Memory B cell (primary cell): ENCODE measurements around the gene CDH20.

Experiments used
- ATAC-seq: fragments of 150-1000 bp; cut with Tn5 transposase; 2 replicates; pipeline ENCODE4 v1.10.0; 2021; ENCODE audit warnings: low read depth, mild to moderate bottlenecking, moderate library complexity
- DNase-seq, 2 donors: peaks; one replicate each; pipeline ENCODE4 v3.0.0; 2022; ENCODE audit warnings: low spot score in 2 of 2
- H3K27ac Mint-ChIP-seq: one replicate; pipeline ENCODE4 v1.8.0; 2022; ENCODE audit warnings: mild to moderate bottlenecking, moderate library complexity, mixed read lengths
- H3K27me3 Mint-ChIP-seq: one replicate; pipeline ENCODE4 v1.8.0; 2022; ENCODE audit warnings: mixed read lengths
- H3K36me3 Mint-ChIP-seq: one replicate; pipeline ENCODE4 v1.8.0; 2022; ENCODE audit warnings: mild to moderate bottlenecking, mixed read lengths
- H3K4me1 Mint-ChIP-seq: one replicate; pipeline ENCODE4 v1.8.0; 2022; ENCODE audit warnings: mixed read lengths
- H3K4me3 Mint-ChIP-seq: one replicate; pipeline ENCODE4 v1.8.0; 2022; ENCODE audit warnings: mild to moderate bottlenecking, moderate library complexity, mixed read lengths
- H3K9me3 Mint-ChIP-seq: one replicate; pipeline ENCODE4 v1.8.0; 2022; ENCODE audit warnings: mixed read lengths

CDH20 gene

DNA sequence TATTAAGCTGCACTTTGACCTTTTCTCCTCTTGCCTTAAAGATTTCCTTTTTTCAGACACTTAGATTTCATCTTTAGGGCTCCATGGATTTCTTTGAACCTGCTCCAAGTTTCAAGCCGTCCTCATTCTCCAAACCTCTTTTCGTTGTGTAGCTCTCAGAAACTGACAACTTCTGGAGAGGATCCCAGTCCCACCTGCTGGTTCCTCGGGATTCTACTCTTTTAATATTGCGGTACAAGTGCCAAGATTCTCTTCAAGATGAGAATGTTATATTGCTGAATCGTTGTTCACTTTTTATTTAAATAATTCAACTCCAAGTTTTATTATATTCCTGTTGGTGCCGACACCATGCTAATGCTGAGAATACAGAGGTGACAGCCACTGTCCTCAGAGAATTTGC is 141.1 kb downstream of the CDH20 start:
- no peaks in the 10 kb centered on the region for H3K4me1 Mint-ChIP-seq
- no peak for DNase-seq
- H3K36me3 Mint-ChIP-seq = no peaks in the 10 kb centered on the region
- no peak overlapping the region for H3K27ac Mint-ChIP-seq
- H3K4me3 Mint-ChIP-seq = no peak overlapping the region
- no peaks in the 10 kb centered on the region for H3K9me3 Mint-ChIP-seq
- peaks cover 2% of the 10 kb centered on the region for H3K27me3 Mint-ChIP-seq
- no peak for ATAC-seq

DNA sequence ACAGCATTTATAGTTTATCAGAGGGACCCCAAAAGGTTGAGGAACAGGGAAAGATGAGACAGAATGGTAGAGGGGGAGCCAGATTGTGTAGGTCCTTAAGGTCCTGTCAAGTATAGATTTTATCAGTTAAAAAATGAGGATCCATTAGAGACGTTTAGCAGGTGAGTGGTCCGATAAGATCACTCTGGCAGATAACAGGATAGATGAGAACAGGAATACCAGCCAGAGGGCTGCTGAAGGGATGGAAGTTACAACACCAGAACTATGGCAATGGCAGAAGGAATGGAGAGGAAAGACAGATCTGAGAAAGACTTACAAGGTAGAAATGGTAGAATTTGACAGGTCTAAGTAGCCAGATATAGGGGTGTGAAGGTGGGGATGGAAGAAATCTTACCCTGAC is 141.7 kb downstream of the CDH20 start:
- Mint-ChIP-seq H3K9me3 (no peaks in the 10 kb centered on the region), H3K4me1 (no peaks in the 10 kb centered on the region), H3K27me3 (peaks cover 2% of the 10 kb centered on the region), H3K4me3 (no peak overlapping the region), H3K27ac (no peak overlapping the region), H3K36me3 (no peaks in the 10 kb centered on the region)
- ATAC-seq = no peak
- no peak for DNase-seq

DNA sequence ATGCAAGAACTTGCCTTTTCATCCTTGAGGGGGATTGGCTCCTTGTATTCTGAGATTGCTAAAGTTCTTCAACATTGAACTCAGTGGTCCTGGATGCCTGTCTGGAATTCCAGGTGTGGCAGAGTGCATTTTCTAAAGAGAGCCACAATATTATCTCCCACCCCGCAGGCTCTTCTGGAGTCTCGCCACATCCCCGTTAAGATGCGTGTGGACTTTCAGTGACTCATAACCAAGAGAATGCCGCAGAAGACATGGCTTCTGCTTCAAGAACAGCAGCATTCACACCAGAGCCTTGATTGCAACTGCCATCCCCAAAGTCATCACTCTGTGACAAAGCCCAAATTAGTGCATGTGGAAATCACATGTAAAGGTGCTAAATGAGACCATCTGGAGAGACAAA is 142.7 kb downstream of the CDH20 start:
- ATAC-seq (no peak), DNase-seq (no peak)
- H3K9me3 Mint-ChIP-seq = no peaks in the 10 kb centered on the region
- H3K27ac Mint-ChIP-seq = no peak overlapping the region
- H3K4me1 Mint-ChIP-seq = no peaks in the 10 kb centered on the region
- H3K27me3 Mint-ChIP-seq = peaks cover 2% of the 10 kb centered on the region
- H3K4me3 Mint-ChIP-seq = no peak overlapping the region
- H3K36me3 Mint-ChIP-seq = no peaks in the 10 kb centered on the region

DNA sequence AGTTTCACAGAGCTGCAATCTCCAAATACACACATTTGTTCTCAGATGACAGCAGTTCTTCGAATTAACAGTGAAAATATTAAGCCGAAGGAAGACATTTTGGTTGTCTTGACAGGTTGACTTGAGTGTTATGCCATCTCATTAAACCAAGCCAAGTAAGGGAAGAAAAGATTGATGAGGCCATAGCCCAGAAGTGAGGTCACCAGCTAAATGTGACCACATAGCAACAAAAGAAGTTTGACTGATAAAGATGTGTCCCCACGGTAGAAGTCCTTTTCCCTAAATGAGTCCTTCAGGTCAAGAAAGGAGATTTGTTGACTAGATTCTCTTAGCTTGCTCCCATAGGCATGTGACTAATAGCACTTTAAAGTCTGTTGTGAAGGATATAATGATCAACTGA is 156.1 kb downstream of the CDH20 start:
- ATAC-seq (no peak), DNase-seq (no peak)
- H3K4me3 Mint-ChIP-seq = no peak overlapping the region
- no peaks in the 10 kb centered on the region for H3K9me3 Mint-ChIP-seq
- H3K4me1 Mint-ChIP-seq = no peaks in the 10 kb centered on the region
- H3K27me3 Mint-ChIP-seq = peaks cover 3% of the 10 kb centered on the region
- H3K36me3 Mint-ChIP-seq = no peaks in the 10 kb centered on the region
- H3K27ac Mint-ChIP-seq = no peak overlapping the region

DNA sequence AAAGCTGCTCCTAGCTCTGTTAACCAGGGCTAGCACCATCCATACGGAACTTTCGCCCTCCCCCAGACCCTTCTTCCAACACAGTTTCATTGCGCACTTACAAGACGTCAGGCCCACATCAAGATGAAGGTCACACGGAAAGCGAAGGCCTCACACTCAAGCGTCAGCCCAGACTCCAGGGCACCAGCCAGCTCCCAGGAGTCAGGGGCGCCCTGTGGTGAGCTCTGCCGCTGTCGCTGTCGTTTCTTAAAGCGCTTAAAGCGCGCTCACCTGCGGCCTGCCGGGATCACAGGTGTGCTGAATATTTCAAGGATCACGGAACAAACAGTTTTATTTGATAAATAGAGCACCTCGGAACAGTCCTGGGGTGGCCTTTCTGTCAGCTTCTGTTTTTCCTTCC is 163.1 kb downstream of the CDH20 start:
- no peak for ATAC-seq
- Mint-ChIP-seq H3K36me3 (no peaks in the 10 kb centered on the region), H3K4me1 (no peaks in the 10 kb centered on the region), H3K4me3 (no peak overlapping the region), H3K27ac (no peak overlapping the region), H3K9me3 (no peaks in the 10 kb centered on the region), H3K27me3 (peaks cover 2% of the 10 kb centered on the region)
- no peak for DNase-seq

DNA sequence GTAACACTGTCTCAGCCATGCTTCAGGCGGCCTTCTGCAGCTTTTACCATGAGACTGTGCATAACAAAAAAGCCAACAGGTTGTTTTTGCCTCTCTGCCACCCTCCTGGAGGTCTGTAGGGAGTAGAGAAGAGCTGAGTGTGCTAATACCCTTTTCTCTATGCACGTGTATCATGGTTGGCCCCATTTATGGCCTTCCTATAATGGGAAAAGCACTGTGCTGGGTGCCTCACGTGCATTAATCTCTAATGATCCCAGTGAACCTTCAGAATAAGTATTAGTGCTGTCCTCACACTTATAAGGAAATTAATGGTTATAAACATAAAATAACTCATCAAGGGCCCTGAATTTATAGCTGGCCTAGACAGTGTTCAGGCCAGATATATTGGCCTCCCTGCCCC is 164.2 kb downstream of the CDH20 start:
- no peak for DNase-seq
- Mint-ChIP-seq H3K9me3 (no peaks in the 10 kb centered on the region), H3K4me3 (no peak overlapping the region), H3K36me3 (no peaks in the 10 kb centered on the region), H3K4me1 (no peaks in the 10 kb centered on the region), H3K27me3 (peaks cover 2% of the 10 kb centered on the region), H3K27ac (no peak overlapping the region)
- no peak for ATAC-seq

DNA sequence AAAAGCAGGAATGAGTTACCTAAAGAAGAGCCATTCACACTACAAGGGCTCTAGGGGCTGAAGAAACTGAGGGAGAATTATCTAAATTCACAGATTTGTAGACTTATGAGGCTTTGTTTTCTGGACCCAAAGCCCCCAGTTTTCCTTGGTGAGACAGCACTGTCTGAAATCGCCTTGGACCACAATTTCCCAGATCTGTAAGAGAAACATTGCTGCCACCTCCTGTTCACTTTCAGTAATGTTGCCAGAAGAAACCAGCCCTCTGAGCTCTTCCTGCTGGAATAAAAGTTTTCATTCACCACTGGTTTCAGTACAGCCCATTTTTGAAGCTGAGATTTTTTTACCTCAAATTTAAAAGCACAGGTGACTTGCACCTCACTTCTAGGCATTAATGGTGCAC is 169.2 kb downstream of the CDH20 start:
- Mint-ChIP-seq H3K27me3 (peaks cover 7% of the 10 kb centered on the region), H3K27ac (no peak overlapping the region), H3K9me3 (no peaks in the 10 kb centered on the region), H3K4me1 (no peaks in the 10 kb centered on the region), H3K4me3 (no peak overlapping the region), H3K36me3 (no peaks in the 10 kb centered on the region)
- DNase-seq (peak; percentile 14 to 26), ATAC-seq (peak; percentile 31)

DNA sequence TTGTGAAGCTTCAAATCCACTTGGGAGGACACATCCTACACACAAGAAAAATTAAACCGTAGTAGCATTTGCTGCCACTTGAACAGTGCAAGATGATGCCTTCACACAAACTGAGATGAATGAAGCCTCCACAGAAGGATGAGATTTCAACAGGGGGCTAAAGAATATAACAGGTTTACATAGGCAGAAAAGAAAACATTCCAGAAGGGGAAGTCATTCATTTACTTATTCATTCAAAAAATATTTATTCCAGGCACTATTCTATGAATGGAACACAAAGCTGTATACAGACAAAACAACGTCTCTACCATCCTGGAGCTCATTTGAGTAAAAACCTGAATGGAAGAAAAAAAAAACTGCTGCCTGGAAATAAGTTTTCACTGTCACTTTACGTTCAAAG is 170.5 kb downstream of the CDH20 start:
- H3K27me3 Mint-ChIP-seq = peaks cover 7% of the 10 kb centered on the region
- ATAC-seq = no peak

DNA sequence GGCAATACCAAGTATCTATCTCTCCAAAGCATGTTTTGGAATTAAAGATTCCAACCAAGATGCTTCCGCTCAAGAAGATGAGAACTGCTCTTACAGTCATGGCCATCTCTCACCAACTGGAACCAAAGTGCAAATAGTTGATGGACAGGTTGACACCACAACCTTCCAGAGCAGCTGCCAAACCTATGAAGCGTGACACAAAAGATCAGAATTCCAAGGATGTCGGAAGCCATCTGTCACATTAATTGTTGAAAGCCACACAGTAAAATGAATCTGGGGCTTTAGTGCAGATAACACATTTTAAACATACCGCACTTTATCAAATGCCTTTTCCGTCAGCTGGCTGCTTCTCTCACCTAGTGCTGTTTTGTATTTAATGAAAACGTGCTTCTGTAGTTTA is 195.7 kb downstream of the CDH20 start:
- ATAC-seq = no peak
- Mint-ChIP-seq H3K27ac (no peak overlapping the region), H3K4me1 (no peaks in the 10 kb centered on the region), H3K27me3 (no peaks in the 10 kb centered on the region), H3K36me3 (no peaks in the 10 kb centered on the region), H3K9me3 (peaks cover 1% of the 10 kb centered on the region), H3K4me3 (no peak overlapping the region)
- DNase-seq = no peak

More for the DNA sequence above, 170.5 kb downstream of the CDH20 start:
- H3K4me1 Mint-ChIP-seq = no peaks in the 10 kb centered on the region
- DNase-seq = no peak
- peaks cover 2% of the 10 kb centered on the region for H3K9me3 Mint-ChIP-seq
- H3K4me3 Mint-ChIP-seq = no peak overlapping the region
- no peaks in the 10 kb centered on the region for H3K36me3 Mint-ChIP-seq
- no peak overlapping the region for H3K27ac Mint-ChIP-seq

DNA sequence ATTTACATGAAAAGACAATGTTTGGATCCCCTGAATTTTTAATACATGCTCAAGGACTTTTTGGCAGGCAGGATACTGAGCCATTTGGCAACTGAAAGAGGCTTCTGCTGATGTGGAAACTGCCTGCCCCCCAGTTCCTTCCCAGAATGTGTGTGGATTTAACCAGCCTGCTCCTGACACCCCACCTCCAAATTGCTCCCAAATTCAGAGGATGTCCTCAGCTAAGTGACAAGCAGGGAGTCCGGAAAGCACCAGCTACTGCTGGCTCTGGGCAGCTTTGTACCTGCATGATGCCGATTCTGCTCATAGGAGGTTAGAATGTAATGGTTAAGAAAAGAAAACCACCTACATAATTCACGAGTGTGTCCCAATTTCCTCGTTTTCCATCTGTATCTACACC is 197.5 kb downstream of the CDH20 start:
- H3K27ac Mint-ChIP-seq = no peak overlapping the region
- H3K9me3 Mint-ChIP-seq = no peaks in the 10 kb centered on the region
- H3K27me3 Mint-ChIP-seq = no peaks in the 10 kb centered on the region
- H3K36me3 Mint-ChIP-seq = no peaks in the 10 kb centered on the region
- no peak for ATAC-seq
- no peak overlapping the region for H3K4me3 Mint-ChIP-seq
- H3K4me1 Mint-ChIP-seq = no peaks in the 10 kb centered on the region
- no peak for DNase-seq

DNA sequence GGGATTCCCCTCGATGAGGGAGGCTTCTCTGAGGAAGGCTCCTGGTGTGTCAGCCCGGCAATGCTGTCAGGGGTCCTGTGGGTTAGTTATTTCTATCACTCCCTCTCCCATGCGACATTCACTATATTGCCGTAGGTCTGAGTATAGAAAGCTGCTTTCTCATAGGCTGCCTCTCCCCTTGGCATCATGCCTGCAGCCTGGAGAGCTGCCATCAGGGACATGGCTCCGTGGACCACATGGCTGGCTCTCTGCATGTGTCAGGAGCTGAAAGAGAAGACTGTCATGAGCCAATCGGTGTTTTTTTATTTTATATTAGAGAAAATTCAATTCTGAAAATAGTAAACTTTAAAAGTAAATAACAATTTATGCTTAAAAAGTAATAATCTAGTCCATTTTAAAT is 198.0 kb downstream of the CDH20 start:
- Mint-ChIP-seq H3K36me3 (no peaks in the 10 kb centered on the region), H3K27me3 (no peaks in the 10 kb centered on the region), H3K4me3 (no peak overlapping the region), H3K27ac (no peak overlapping the region), H3K9me3 (no peaks in the 10 kb centered on the region), H3K4me1 (no peaks in the 10 kb centered on the region)
- ATAC-seq (no peak), DNase-seq (no peak)

DNA sequence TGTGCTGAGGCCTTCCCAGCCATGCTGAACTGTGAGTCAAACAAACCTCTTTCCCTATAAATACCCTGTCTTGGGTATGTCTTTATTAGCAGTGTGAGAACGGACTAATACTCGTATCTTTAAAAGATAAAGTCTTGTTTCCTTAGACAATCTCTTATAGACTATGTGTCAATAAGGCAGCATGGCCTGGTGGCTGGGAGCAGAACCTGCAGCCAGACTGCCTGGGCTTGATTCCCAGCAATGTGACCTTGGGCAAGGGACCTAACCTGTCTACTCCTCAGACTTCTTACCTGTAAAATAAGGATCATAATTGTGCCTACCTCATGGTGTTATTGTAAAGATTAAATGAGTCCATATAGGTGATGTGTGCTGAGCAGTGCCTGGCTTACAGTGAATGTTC is 198.7 kb downstream of the CDH20 start:
- H3K36me3 Mint-ChIP-seq = no peaks in the 10 kb centered on the region

DNA sequence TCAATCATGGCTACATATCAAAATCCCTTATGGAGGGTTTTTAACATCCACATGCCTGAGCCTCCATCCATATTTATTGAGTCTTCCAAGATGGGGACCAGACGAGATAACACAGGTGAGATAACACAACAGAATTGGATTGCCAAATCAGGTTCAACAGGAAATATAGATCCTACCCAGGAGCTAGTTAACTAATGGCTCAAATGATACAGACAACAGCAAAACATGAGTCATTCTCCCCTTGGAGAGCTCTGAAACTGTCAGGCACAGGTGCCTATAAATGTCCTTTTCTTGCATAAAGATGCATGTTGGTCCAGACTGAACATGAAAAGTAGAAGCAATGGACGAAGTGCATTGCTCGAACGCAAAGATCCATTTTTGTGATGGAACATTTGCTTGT is 202.2 kb downstream of the CDH20 start:
- H3K9me3 Mint-ChIP-seq = peaks cover 1% of the 10 kb centered on the region
- no peaks in the 10 kb centered on the region for H3K4me1 Mint-ChIP-seq
- DNase-seq (no peak), ATAC-seq (no peak)
- no peaks in the 10 kb centered on the region for H3K36me3 Mint-ChIP-seq
- no peak overlapping the region for H3K27ac Mint-ChIP-seq
- H3K4me3 Mint-ChIP-seq = no peak overlapping the region
- peaks cover 2% of the 10 kb centered on the region for H3K27me3 Mint-ChIP-seq

More for the DNA sequence above, 198.7 kb downstream of the CDH20 start:
- no peaks in the 10 kb centered on the region for H3K4me1 Mint-ChIP-seq
- DNase-seq (no peak), ATAC-seq (no peak)
- no peaks in the 10 kb centered on the region for H3K27me3 Mint-ChIP-seq
- H3K4me3 Mint-ChIP-seq = no peak overlapping the region
- no peak overlapping the region for H3K27ac Mint-ChIP-seq
- H3K9me3 Mint-ChIP-seq = no peaks in the 10 kb centered on the region

DNA sequence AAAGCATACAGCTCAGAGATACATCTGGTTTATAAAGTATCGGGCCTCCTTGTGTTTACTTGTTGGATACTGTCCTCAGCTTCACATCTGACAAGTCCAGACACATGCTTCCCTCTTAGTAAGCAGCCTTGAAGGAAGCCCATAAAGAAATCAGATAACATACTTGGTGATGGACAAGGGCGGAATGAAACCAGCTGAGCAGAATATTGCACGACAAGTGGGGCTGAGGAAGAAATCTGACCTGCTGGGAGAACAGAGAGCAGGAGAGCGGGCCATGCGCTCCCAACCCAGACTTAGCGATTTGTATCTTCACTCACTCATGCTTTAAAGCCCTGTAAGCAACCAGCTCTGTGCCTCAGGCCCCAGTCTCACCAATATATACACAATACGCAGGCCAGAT is 208.4 kb downstream of the CDH20 start:
- Mint-ChIP-seq H3K36me3 (no peaks in the 10 kb centered on the region), H3K27ac (no peak overlapping the region), H3K4me1 (no peaks in the 10 kb centered on the region), H3K27me3 (peaks cover 2% of the 10 kb centered on the region), H3K4me3 (no peak overlapping the region), H3K9me3 (peaks cover 1% of the 10 kb centered on the region)
- no peak for DNase-seq
- ATAC-seq = no peak

DNA sequence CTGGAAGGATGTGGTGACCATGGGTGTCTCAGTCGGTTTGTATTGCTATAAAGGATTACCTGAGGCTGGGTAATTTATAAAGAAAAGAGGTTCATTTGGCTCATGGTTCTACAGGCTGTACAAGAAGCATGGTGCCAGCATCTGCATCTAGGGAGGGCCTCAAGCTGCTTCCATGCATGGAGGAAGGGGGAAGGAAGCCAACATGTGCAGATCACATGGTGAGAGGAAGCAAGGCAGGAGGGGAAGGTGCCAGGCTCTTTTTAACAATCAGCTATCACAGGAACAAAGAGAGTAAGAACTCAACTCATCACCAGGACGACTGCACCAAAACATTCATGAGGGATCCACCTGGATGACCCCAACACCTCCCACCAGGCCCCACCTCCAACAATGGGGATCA is 209.4 kb downstream of the CDH20 start:
- no peak for DNase-seq
- H3K4me1 Mint-ChIP-seq = no peaks in the 10 kb centered on the region
- peaks cover 2% of the 10 kb centered on the region for H3K27me3 Mint-ChIP-seq
- H3K27ac Mint-ChIP-seq = no peak overlapping the region
- no peaks in the 10 kb centered on the region for H3K36me3 Mint-ChIP-seq
- no peak for ATAC-seq
- H3K9me3 Mint-ChIP-seq = peaks cover 1% of the 10 kb centered on the region
- H3K4me3 Mint-ChIP-seq = no peak overlapping the region

DNA sequence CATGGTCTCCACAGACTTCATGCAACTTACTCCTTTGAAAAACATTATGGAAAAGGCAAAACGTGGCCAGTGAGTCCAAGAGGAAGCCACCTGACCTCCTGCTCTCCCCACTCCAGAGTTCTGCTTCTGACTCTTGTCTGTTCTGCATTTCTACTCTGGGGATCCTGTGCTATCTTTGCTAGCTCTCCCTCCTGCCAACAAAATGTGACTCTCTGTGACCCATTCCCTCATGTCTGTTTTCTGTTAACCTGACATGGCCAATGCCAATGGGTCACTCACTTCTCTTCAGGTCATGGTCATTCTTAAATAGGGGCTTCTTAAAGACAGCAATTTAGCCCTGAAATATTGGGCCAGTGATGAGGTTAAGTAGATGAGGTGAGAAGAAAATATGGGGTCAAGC is 210.3 kb downstream of the CDH20 start:
- no peaks in the 10 kb centered on the region for H3K36me3 Mint-ChIP-seq
- H3K27me3 Mint-ChIP-seq = peaks cover 2% of the 10 kb centered on the region
- no peak for DNase-seq
- ATAC-seq = no peak
- H3K9me3 Mint-ChIP-seq = peaks cover 1% of the 10 kb centered on the region
- H3K27ac Mint-ChIP-seq = no peak overlapping the region
- H3K4me1 Mint-ChIP-seq = no peaks in the 10 kb centered on the region
- H3K4me3 Mint-ChIP-seq = no peak overlapping the region
